ENCODE results near the gene ATG2A.
"Not testable (repeated sequence)": the region's sequence is repeated elsewhere in the genome, so short reads cannot be mapped to it uniquely, and the experiment has no call there.

The ATG2A gene

GRCh38 chr11:64854534-64855502, 62.2 kb downstream of the ATG2A start:
- DNase-seq (ENCODE audit: low spot score): peak; percentile 97

GRCh38 chr11:64854157-64854533, 62.9 kb downstream of the ATG2A start:
- DNase-seq (ENCODE audit: low spot score): no peak

- no peak for DNase-seq (ENCODE audit: low spot score)
Observed at GRCh38 chr11:64853709-64854108, 63.3 kb downstream of the ATG2A start.

- no peak for DNase-seq (ENCODE audit: low spot score)
Observed at GRCh38 chr11:64852804-64853509, 64.1 kb downstream of the ATG2A start.

GRCh38 chr11:64851831-64852351, 65.1 kb downstream of the ATG2A start:
- no peak for DNase-seq (ENCODE audit: low spot score)

- DNase-seq (ENCODE audit: low spot score): peak; percentile 28
Observed at GRCh38 chr11:64850979-64851567, 65.9 kb downstream of the ATG2A start.

- DNase-seq (ENCODE audit: low spot score): peak; percentile 24
Observed at GRCh38 chr11:64849598-64850356, 67.2 kb downstream of the ATG2A start.

- no peak for DNase-seq (ENCODE audit: low spot score)
Observed at GRCh38 chr11:64848826-64849597, 68.0 kb downstream of the ATG2A start.

GRCh38 chr11:64848214-64848825, 68.7 kb downstream of the ATG2A start:
- no peak for DNase-seq (ENCODE audit: low spot score)

GRCh38 chr11:64846998-64847666, 69.9 kb downstream of the ATG2A start:
- peak; percentile 95 for DNase-seq (ENCODE audit: low spot score)

GRCh38 chr11:64845776-64846129, 71.3 kb downstream of the ATG2A start:
- not testable (repeated sequence) for DNase-seq (ENCODE audit: low spot score)

GRCh38 chr11:64845129-64845775, 71.8 kb downstream of the ATG2A start:
- DNase-seq (ENCODE audit: low spot score): no peak
